H1 (cell line): Measurements from ENCODE around the gene MFAP4. TPM values are rescaled to one million over a fixed set of nuclear protein-coding genes. Genes with fewer than 3 reads are reported as not detected.

Experiments used
- CHD7 ChIP-seq: fragments of 300-600 bp; sonication (generic); IDR thresholded peaks from 2 replicates; pipeline ENCODE4 v1.7.1; 2012; ENCODE audit warnings: low read length, moderate library complexity, mild to moderate bottlenecking, inconsistent platforms; ENCODE audit not compliant: insufficient replicate concordance
- EP300 ChIP-seq, 2 experiments: IDR thresholded peaks; 1 replicate in 1 of 2; 2 replicates in 1 of 2; pipeline ENCODE4 v1.6.1; 2011 to 2012; ENCODE audit warnings: low read depth in 2 of 2, low read length in 2 of 2, mild to moderate bottlenecking in 2 of 2, borderline replicate concordance in 1 of 2, inconsistent platforms in 1 of 2, moderate library complexity in 1 of 2
- JUND ChIP-seq: IDR thresholded peaks from 2 replicates; pipeline ENCODE4 v1.6.1; 2011; ENCODE audit warnings: mild to moderate bottlenecking, improper control_type of control experiment, low read length
- MAFK ChIP-seq: IDR thresholded peaks from 2 replicates; pipeline ENCODE4 v1.6.1; 2012; ENCODE audit warnings: low read depth, mild to moderate bottlenecking, improper control_type of control experiment, low read length
- RNF2 ChIP-seq: fragments of 200-900, 300-1000 bp; sonication (generic); IDR thresholded peaks from 2 replicates; pipeline ENCODE4 v1.7.1; 2016; ENCODE audit warnings: borderline replicate concordance, low read depth, mild to moderate bottlenecking, antibody characterized with exemption, low read length; ENCODE audit not compliant: poor library complexity, severe bottlenecking; ENCODE audit errors: missing control alignments
- SAP30 ChIP-seq: fragments of 300-600 bp; sonication (generic); IDR thresholded peaks from 2 replicates; pipeline ENCODE4 v1.7.1; 2012; ENCODE audit warnings: low read length, moderate library complexity, mild to moderate bottlenecking, inconsistent platforms; ENCODE audit not compliant: insufficient read depth, insufficient replicate concordance
- YY1 ChIP-seq: IDR thresholded peaks from 2 replicates; pipeline ENCODE4 v1.6.1; 2011; ENCODE audit warnings: low read depth, mild to moderate bottlenecking, low read length
- polyA plus RNA-seq, 7 experiments: library from polyadenylated mRNA; depleted of rRNA in 3 of 7; stranded (reverse) in 5 of 7; unstranded in 2 of 7; fragments of >200 nt in 5 of 7; fragments of 200-250 nt in 2 of 7; gene quantifications; 1 replicate in 5 of 7; 2 replicates in 1 of 7; 4 replicates in 1 of 7; pipeline versions ENCODE4 v1.2.1 to v1.2.3, GENCODE V29; 2011 to 2013; ENCODE audit warnings: missing spikeins in 2 of 7, mixed read lengths in 2 of 7
- total RNA-seq: library from RNA; stranded (reverse); fragmentation: NEBNext Ultra II Directional; extraction: Animal tissue kit (Norgen Biotek cat#: 25700); gene quantifications from 2 replicates; pipeline ENCODE4 v1.2.1, GENCODE V29; 2021
- TF ChIP-seq, protein P1 (sequence below): IDR thresholded peaks from 2 replicates; pipeline ENCODE4 v1.6.1; 2011; ENCODE audit warnings: low read depth, mild to moderate bottlenecking, low read length; ENCODE audit not compliant: insufficient read depth
- TF ChIP-seq, protein P2 (sequence below): IDR thresholded peaks from 2 replicates; pipeline ENCODE4 v1.6.1; 2011; ENCODE audit warnings: low read length, improper control_type of control experiment

Gene MFAP4
- total and polyA plus RNA-seq, 2 of the 8 experiments (the other 6 are each of a cell fraction or from before 2014, with no cell fraction given): 3.1 to 3.6 TPM

GRCh38 chr17:19385521-19385983 lies 1.4 kb downstream of the MFAP4 start (continued):
- no peak for TF ChIP-seq CHD7
- no peak for TF ChIP-seq JUND
- TF ChIP-seq, protein P1, sequence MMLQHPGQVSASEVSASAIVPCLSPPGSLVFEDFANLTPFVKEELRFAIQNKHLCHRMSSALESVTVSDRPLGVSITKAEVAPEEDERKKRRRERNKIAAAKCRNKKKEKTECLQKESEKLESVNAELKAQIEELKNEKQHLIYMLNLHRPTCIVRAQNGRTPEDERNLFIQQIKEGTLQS: no peak
- no peak for TF ChIP-seq YY1
- TF ChIP-seq EP300 (IDR thresholded peaks at IDR 0.05; ENCODE audit: borderline replicate concordance in 1 of 2, low read depth in 2 of 2, low read length in 2 of 2): no peak
- TF ChIP-seq MAFK: no peak
- TF ChIP-seq SAP30: no peak
- TF ChIP-seq, protein P2, sequence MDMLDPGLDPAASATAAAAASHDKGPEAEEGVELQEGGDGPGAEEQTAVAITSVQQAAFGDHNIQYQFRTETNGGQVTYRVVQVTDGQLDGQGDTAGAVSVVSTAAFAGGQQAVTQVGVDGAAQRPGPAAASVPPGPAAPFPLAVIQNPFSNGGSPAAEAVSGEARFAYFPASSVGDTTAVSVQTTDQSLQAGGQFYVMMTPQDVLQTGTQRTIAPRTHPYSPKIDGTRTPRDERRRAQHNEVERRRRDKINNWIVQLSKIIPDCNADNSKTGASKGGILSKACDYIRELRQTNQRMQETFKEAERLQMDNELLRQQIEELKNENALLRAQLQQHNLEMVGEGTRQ: no peak
- no peak for TF ChIP-seq RNF2
